ENCODE data around the gene OSBP2. TPM values are rescaled to one million over a fixed set of nuclear protein-coding genes. Genes with fewer than 3 reads are reported as not detected.

OSBP2 gene
- total RNA-seq, 4 donors from 2014 or later = 1.9 to 3.9 (median 3.0) TPM

- intact Hi-C loops (cut with DNase I) = no loop called here
- Histone ChIP-seq H3K27ac (no peak overlapping the region), H3K9me3 (no peaks in the 10 kb centered on the region), H3K36me3 (peaks cover 42 to 100% (median 70%) of the 10 kb centered on the region in 3 donors), H3K4me1 (peaks cover 0 to under 1% (median 0%) of the 10 kb centered on the region in 3 donors), H3K4me3 (no peak overlapping the region), H3K27me3 (no peaks in the 10 kb centered on the region)
- TF ChIP-seq CTCF (IDR thresholded peaks at IDR 0.05) (no peak), POLR2A (IDR thresholded peaks at IDR 0.05) (no peak)
- 94 to 98% methylated on average over 4 of the region's 4 CpGs for WGBS, 2 donors
- no peak for DNase-seq
Measured at GRCh38 chr22:30931541-30932300, 237.0 kb downstream of the OSBP2 start.

- 95 to 98% methylated on average over 7 to 9 of the region's 16 CpGs for WGBS, 2 donors
- Histone ChIP-seq H3K27ac (no peak overlapping the region), H3K36me3 (peaks cover 51 to 100% (median 66%) of the 10 kb centered on the region in 3 donors), H3K27me3 (no peaks in the 10 kb centered on the region), H3K9me3 (no peaks in the 10 kb centered on the region), H3K4me1 (peaks cover 0 to 10% (median 0%) of the 10 kb centered on the region in 3 donors), H3K4me3 (no peak overlapping the region)
- TF ChIP-seq POLR2A (IDR thresholded peaks at IDR 0.05) (no peak), CTCF (IDR thresholded peaks at IDR 0.05) (no peak)
- intact Hi-C loops (cut with DNase I) = no loop called here
- DNase-seq = no peak
Measured at GRCh38 chr22:30932661-30933060, 238.0 kb downstream of the OSBP2 start.

GRCh38 chr22:30933457-30933856 is 238.8 kb downstream of the OSBP2 start:
- 87 to 89% methylated on average over 7 of the region's 7 CpGs for WGBS, 2 donors
- intact Hi-C loops (cut with DNase I) = no loop called here
- H3K27me3 ChIP-seq = no peaks in the 10 kb centered on the region
- TF ChIP-seq POLR2A (IDR thresholded peaks at IDR 0.05) (no peak), CTCF (IDR thresholded peaks at IDR 0.05) (no peak)
- H3K4me3 ChIP-seq = no peak overlapping the region
- H3K4me1 ChIP-seq = peaks cover 0 to 18% (median 0%) of the 10 kb centered on the region in 3 donors
- no peak for DNase-seq
- peaks cover 54 to 100% (median 67%) of the 10 kb centered on the region in 3 donors for H3K36me3 ChIP-seq
- no peaks in the 10 kb centered on the region for H3K9me3 ChIP-seq
- H3K27ac ChIP-seq = no peak overlapping the region

- Histone ChIP-seq H3K36me3 (peaks cover 54 to 100% (median 67%) of the 10 kb centered on the region in 3 donors), H3K27ac (no peak overlapping the region), H3K27me3 (no peaks in the 10 kb centered on the region), H3K9me3 (no peaks in the 10 kb centered on the region), H3K4me1 (peaks cover 0 to 24% (median 2%) of the 10 kb centered on the region in 3 donors), H3K4me3 (no peak overlapping the region)
- TF ChIP-seq POLR2A (IDR thresholded peaks at IDR 0.05) (no peak), CTCF (IDR thresholded peaks at IDR 0.05) (no peak)
- 90 to 98% methylated on average over 6 to 8 of the region's 8 CpGs for WGBS, 2 donors
- no peak for DNase-seq
- intact Hi-C loops (cut with DNase I) = no loop called here
Measured at GRCh38 chr22:30934053-30934452, 239.4 kb downstream of the OSBP2 start.

- Histone ChIP-seq H3K4me3 (no peak overlapping the region), H3K36me3 (peaks cover 32 to 100% (median 46%) of the 10 kb centered on the region in 3 donors), H3K4me1 (peaks cover 8 to 71% (median 14%) of the 10 kb centered on the region in 3 donors), H3K27ac (no peak overlapping the region), H3K9me3 (no peaks in the 10 kb centered on the region), H3K27me3 (no peaks in the 10 kb centered on the region)
- TF ChIP-seq CTCF (IDR thresholded peaks at IDR 0.05) (no peak), POLR2A (IDR thresholded peaks at IDR 0.05) (no peak)
- intact Hi-C loops (cut with DNase I) = no loop called here
- DNase-seq = no peak
- 72 to 73% methylated on average over 5 to 6 of the region's 7 CpGs for WGBS, 2 donors
Measured at GRCh38 chr22:30940685-30941362, 246.2 kb downstream of the OSBP2 start.
